Brain microvascular endothelial cell (primary cell): ENCODE measurements around the gene CYSTM1.
A peak's percentile ranks its signal among the peaks of the same experiment; 100 is the strongest.

Experiments used
- DNase-seq: peaks from one replicate; pipeline ENCODE4 v3.0.0-alpha.2; 2020
- H3K27ac ChIP-seq: fragments of 250-450 bp; sonication (Bioruptor Pico); 2 replicates; pipeline ENCODE4 v1.5.1; 2020; ENCODE audit warnings: mild to moderate bottlenecking, moderate library complexity
- H3K27me3 ChIP-seq: fragments of 250-450 bp; sonication (Bioruptor Pico); replicated peaks from 2 replicates; pipeline ENCODE4 v1.5.1; 2020; ENCODE audit warnings: mild to moderate bottlenecking
- H3K36me3 ChIP-seq: fragments of 250-450 bp; sonication (Bioruptor Pico); replicated peaks from 2 replicates; pipeline ENCODE4 v1.5.1; 2020; ENCODE audit warnings: mild to moderate bottlenecking
- H3K4me3 ChIP-seq: 2 replicates; pipeline ENCODE4 v1.5.1; 2011; ENCODE audit warnings: low read depth, mild to moderate bottlenecking, control low read depth, low read length, moderate library complexity
- CTCF ChIP-seq: IDR thresholded peaks from 2 replicates; pipeline ENCODE4 v1.5.1; 2011; ENCODE audit warnings: low read depth, mild to moderate bottlenecking, moderate library complexity, low read length, control low read depth, inconsistent platforms; ENCODE audit errors: missing control alignments
- in situ Hi-C: cut with HindIII; loops from 2 replicates; pipeline ENCODE4 v1.10.0; 2017; ENCODE audit warnings: low sequenced_read_pairs, low pct_ligation_motif_present

CYSTM1 gene

GRCh38 chr5:140165923-140166270 lies 9.1 kb upstream of the CYSTM1 start:
- Histone ChIP-seq H3K36me3 (no peaks in the 10 kb centered on the region), H3K27ac (no peak overlapping the region), H3K4me3 (no peak overlapping the region), H3K27me3 (no peaks in the 10 kb centered on the region)
- no peak for TF ChIP-seq CTCF
- in situ Hi-C loops, result no loop called here
- no peak for DNase-seq

GRCh38 chr5:140166911-140167310 lies 8.1 kb upstream of the CYSTM1 start:
- in situ Hi-C loops, result no loop called here
- TF ChIP-seq CTCF, result no peak
- Histone ChIP-seq H3K36me3 (no peaks in the 10 kb centered on the region), H3K4me3 (no peak overlapping the region), H3K27ac (no peak overlapping the region), H3K27me3 (no peaks in the 10 kb centered on the region)
- DNase-seq, result no peak

- Histone ChIP-seq H3K36me3 (no peaks in the 10 kb centered on the region), H3K27ac (no peak overlapping the region), H3K4me3 (no peak overlapping the region), H3K27me3 (no peaks in the 10 kb centered on the region)
- TF ChIP-seq CTCF, result no peak
- in situ Hi-C loops, result no loop called here
- no peak for DNase-seq
These were observed 6.6 kb upstream of the CYSTM1 start for GRCh38 chr5:140168371-140168770.

- no peak for DNase-seq
- TF ChIP-seq CTCF, result peak; percentile 33
- in situ Hi-C loops, result no loop called here
- no peaks in the 10 kb centered on the region for H3K36me3 ChIP-seq
- H3K27ac ChIP-seq, result no peak overlapping the region
- no peaks in the 10 kb centered on the region for H3K27me3 ChIP-seq
- H3K4me3 ChIP-seq, result no peak overlapping the region
These were observed 5.6 kb upstream of the CYSTM1 start for GRCh38 chr5:140169410-140169809.

GRCh38 chr5:140172483-140172882 lies 2.5 kb upstream of the CYSTM1 start:
- in situ Hi-C loops, result no loop called here
- no peak for DNase-seq
- no peak for TF ChIP-seq CTCF
- H3K4me3 ChIP-seq, result no peak overlapping the region
- no peak overlapping the region for H3K27ac ChIP-seq
- no peaks in the 10 kb centered on the region for H3K36me3 ChIP-seq
- H3K27me3 ChIP-seq, result no peaks in the 10 kb centered on the region

- no peak overlapping the region for H3K27ac ChIP-seq
These were observed 974 bp upstream of the CYSTM1 start for GRCh38 chr5:140174014-140174413.

More at GRCh38 chr5:140174014-140174413, 974 bp upstream of the CYSTM1 start:
- no peaks in the 10 kb centered on the region for H3K36me3 ChIP-seq
- no peaks in the 10 kb centered on the region for H3K27me3 ChIP-seq
- H3K4me3 ChIP-seq, result no peak overlapping the region
- TF ChIP-seq CTCF, result no peak
- no peak for DNase-seq
- in situ Hi-C loops, result no loop called here
